ENCODE results near the gene C2orf72. TPM values are rescaled to one million over a fixed set of nuclear protein-coding genes. Genes with fewer than 3 reads are reported as not detected.

C2orf72 gene
- total RNA-seq, 1 donor from 2014 or later = 0.76 TPM

DNA sequence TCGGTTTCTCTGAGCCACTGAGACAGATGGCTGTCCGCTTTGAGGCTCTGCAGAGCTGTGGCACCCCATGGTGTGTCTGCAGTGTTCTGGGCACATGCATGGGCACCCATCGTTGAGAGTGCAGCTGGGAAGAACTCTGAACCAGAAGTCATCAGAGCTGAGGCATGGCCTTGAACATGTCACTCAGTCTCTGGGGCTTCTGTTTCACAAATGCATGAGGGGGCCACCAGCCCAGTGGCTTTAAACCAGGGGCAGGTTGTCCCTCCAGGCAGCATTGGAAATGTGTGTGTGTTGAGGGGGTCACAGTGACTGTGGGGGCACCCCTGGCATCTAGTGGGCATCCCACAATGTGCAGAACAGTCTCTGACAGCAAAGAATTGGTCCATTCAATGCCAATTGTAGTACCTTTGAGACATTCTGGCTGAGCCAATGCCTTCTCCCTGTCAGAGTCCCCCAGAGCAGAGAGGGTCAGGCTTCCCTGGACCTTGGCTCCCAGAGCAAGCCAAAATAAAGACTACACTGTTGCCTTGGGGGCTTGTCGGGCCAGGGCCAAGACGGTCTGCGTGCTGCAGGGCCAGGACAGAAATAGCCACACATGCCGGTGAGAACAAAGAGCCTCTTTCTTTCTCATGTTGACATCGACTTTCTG, 10.1 kb downstream of the C2orf72 start:
- no peak overlapping the region for H3K4me3 Mint-ChIP-seq
- H3K27ac Mint-ChIP-seq = no peak overlapping the region
- H3K36me3 Mint-ChIP-seq = no peaks in the 10 kb centered on the region
- peaks cover 37% of the 10 kb centered on the region for H3K27me3 Mint-ChIP-seq (ENCODE audit: low read depth)
- no peaks in the 10 kb centered on the region for H3K9me3 Mint-ChIP-seq
- no peak for DNase-seq (ENCODE audit: low spot score in 2 of 2, unreplicated experiment in 2 of 2)
- TF ChIP-seq CTCF (IDR thresholded peaks at IDR 0.05; ENCODE audit: unreplicated experiment) = no peak
- peaks cover 3% of the 10 kb centered on the region for H3K4me1 Mint-ChIP-seq

GRCh38 chr2:231047923-231048915, 10.9 kb downstream of the C2orf72 start:
- Mint-ChIP-seq H3K4me1 (peaks cover 7% of the 10 kb centered on the region), H3K27me3 (ENCODE audit: low read depth) (peaks cover 32% of the 10 kb centered on the region), H3K4me3 (no peak overlapping the region), H3K9me3 (no peaks in the 10 kb centered on the region), H3K36me3 (no peaks in the 10 kb centered on the region), H3K27ac (no peak overlapping the region)
- no peak for TF ChIP-seq CTCF (IDR thresholded peaks at IDR 0.05; ENCODE audit: unreplicated experiment)
- DNase-seq (ENCODE audit: low spot score in 2 of 2, unreplicated experiment in 2 of 2) = no peak

- peaks cover 28% of the 10 kb centered on the region for H3K27me3 Mint-ChIP-seq (ENCODE audit: low read depth)
- no peak overlapping the region for H3K4me3 Mint-ChIP-seq
- peaks cover 7% of the 10 kb centered on the region for H3K4me1 Mint-ChIP-seq
- no peak overlapping the region for H3K27ac Mint-ChIP-seq
- no peaks in the 10 kb centered on the region for H3K9me3 Mint-ChIP-seq
- no peak for DNase-seq (ENCODE audit: low spot score in 2 of 2, unreplicated experiment in 2 of 2)
- no peaks in the 10 kb centered on the region for H3K36me3 Mint-ChIP-seq
- no peak for TF ChIP-seq CTCF (IDR thresholded peaks at IDR 0.05; ENCODE audit: unreplicated experiment)
These were observed 12.1 kb downstream of the C2orf72 start for GRCh38 chr2:231049286-231050017.

- no peak for DNase-seq (ENCODE audit: low spot score in 2 of 2, unreplicated experiment in 2 of 2)
- H3K9me3 Mint-ChIP-seq = no peaks in the 10 kb centered on the region
- peaks cover 7% of the 10 kb centered on the region for H3K4me1 Mint-ChIP-seq
- no peak overlapping the region for H3K27ac Mint-ChIP-seq
- no peak overlapping the region for H3K4me3 Mint-ChIP-seq
- H3K27me3 Mint-ChIP-seq (ENCODE audit: low read depth) = peaks cover 28% of the 10 kb centered on the region
- H3K36me3 Mint-ChIP-seq = no peaks in the 10 kb centered on the region
- TF ChIP-seq CTCF (IDR thresholded peaks at IDR 0.05; ENCODE audit: unreplicated experiment) = no peak
These were observed 12.9 kb downstream of the C2orf72 start for GRCh38 chr2:231050018-231050901.

GRCh38 chr2:231051116-231051515, 13.8 kb downstream of the C2orf72 start:
- H3K27me3 Mint-ChIP-seq (ENCODE audit: low read depth) = peaks cover 28% of the 10 kb centered on the region
- H3K9me3 Mint-ChIP-seq = no peaks in the 10 kb centered on the region
- TF ChIP-seq CTCF (IDR thresholded peaks at IDR 0.05; ENCODE audit: unreplicated experiment) = no peak
- no peaks in the 10 kb centered on the region for H3K36me3 Mint-ChIP-seq
- H3K4me1 Mint-ChIP-seq = peaks cover 7% of the 10 kb centered on the region
- H3K27ac Mint-ChIP-seq = no peak overlapping the region
- H3K4me3 Mint-ChIP-seq = no peak overlapping the region
- no peak for DNase-seq (ENCODE audit: low spot score in 2 of 2, unreplicated experiment in 2 of 2)

All from mesothelial cell of epicardium (in vitro differentiated cells).